Sigmoid colon (tissue), 3 donors: Measurements from ENCODE around the gene KCNE2.

Experiments
- POLR2A ChIP-seq, 2 donors: fragments of 450-650 bp; IDR thresholded peaks; one replicate each; pipeline ENCODE4 v1.6.1; 2016; ENCODE audit warnings: antibody characterized with exemption in 2 of 2, mild to moderate bottlenecking in 2 of 2, moderate library complexity in 2 of 2
- TF ChIP-seq, protein P1 (sequence below), 4 experiments: fragments of 450-650 bp in 3 of 4; fragments of 200-600 bp in 1 of 4; IDR thresholded peaks; one replicate each; pipeline ENCODE4 v1.5.1; 2016 to 2019; ENCODE audit warnings: antibody characterized with exemption in 4 of 4, mild to moderate bottlenecking in 3 of 4, moderate library complexity in 2 of 4

GRCh38 chr21:34352556-34352955 is 11.2 kb upstream of the KCNE2 start:
- TF ChIP-seq, protein P1, sequence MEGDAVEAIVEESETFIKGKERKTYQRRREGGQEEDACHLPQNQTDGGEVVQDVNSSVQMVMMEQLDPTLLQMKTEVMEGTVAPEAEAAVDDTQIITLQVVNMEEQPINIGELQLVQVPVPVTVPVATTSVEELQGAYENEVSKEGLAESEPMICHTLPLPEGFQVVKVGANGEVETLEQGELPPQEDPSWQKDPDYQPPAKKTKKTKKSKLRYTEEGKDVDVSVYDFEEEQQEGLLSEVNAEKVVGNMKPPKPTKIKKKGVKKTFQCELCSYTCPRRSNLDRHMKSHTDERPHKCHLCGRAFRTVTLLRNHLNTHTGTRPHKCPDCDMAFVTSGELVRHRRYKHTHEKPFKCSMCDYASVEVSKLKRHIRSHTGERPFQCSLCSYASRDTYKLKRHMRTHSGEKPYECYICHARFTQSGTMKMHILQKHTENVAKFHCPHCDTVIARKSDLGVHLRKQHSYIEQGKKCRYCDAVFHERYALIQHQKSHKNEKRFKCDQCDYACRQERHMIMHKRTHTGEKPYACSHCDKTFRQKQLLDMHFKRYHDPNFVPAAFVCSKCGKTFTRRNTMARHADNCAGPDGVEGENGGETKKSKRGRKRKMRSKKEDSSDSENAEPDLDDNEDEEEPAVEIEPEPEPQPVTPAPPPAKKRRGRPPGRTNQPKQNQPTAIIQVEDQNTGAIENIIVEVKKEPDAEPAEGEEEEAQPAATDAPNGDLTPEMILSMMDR (IDR thresholded peaks at IDR 0.05): no peak
- no peak for TF ChIP-seq POLR2A (IDR thresholded peaks at IDR 0.05)
